Measurements from ENCODE around the gene MYBPHL.

- no peak for TF ChIP-seq POLR2A (IDR thresholded peaks at IDR 0.05)
- no peak for TF ChIP-seq CTCF (IDR thresholded peaks at IDR 0.05)
Measured at GRCh38 chr1:109270623-109271317, 36.0 kb downstream of the MYBPHL start.
